Measurements from ENCODE around the gene EGFL8. TPM values are rescaled to one million over a fixed set of nuclear protein-coding genes. Genes with fewer than 3 reads are reported as not detected.

EGFL8 gene
- total and polyA plus RNA-seq, 9 of the 15 experiments (the other 6 are each of a cell fraction or from before 2014, with no cell fraction given), result 2.2 to 47.4 (median 14.2) TPM

DNA sequence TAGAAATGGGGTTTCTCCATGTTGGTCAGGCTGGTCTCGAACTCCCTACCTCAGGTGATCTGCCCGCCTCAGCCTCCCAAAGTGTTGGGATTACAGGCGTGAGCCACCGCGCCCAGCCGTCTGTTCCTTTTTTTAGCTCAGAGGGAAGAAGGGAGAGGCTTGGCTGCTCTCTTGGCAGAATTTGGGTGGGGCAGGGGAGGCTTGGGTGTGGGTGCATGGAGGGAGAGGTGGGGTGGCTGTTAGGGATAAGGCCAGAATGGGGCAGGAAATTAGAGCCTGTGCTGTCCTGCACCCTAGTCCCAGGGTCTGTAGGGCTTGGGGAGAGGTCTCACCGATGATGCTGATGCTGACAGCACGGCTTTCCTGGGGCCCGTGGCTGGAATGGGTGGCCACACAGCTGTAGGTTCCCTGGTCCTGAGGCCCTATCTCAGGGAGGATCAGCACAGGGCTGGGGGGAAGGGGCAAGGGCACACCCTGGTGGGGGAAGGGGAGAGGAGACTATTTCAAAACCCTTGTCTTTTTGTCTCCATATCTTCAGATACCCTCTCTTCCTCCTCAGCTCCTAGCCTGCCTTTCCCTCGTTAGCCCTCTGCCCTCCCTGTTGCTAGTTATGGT lies 17.6 kb downstream of the EGFL8 start (continued):
- TF ChIP-seq, protein P1, sequence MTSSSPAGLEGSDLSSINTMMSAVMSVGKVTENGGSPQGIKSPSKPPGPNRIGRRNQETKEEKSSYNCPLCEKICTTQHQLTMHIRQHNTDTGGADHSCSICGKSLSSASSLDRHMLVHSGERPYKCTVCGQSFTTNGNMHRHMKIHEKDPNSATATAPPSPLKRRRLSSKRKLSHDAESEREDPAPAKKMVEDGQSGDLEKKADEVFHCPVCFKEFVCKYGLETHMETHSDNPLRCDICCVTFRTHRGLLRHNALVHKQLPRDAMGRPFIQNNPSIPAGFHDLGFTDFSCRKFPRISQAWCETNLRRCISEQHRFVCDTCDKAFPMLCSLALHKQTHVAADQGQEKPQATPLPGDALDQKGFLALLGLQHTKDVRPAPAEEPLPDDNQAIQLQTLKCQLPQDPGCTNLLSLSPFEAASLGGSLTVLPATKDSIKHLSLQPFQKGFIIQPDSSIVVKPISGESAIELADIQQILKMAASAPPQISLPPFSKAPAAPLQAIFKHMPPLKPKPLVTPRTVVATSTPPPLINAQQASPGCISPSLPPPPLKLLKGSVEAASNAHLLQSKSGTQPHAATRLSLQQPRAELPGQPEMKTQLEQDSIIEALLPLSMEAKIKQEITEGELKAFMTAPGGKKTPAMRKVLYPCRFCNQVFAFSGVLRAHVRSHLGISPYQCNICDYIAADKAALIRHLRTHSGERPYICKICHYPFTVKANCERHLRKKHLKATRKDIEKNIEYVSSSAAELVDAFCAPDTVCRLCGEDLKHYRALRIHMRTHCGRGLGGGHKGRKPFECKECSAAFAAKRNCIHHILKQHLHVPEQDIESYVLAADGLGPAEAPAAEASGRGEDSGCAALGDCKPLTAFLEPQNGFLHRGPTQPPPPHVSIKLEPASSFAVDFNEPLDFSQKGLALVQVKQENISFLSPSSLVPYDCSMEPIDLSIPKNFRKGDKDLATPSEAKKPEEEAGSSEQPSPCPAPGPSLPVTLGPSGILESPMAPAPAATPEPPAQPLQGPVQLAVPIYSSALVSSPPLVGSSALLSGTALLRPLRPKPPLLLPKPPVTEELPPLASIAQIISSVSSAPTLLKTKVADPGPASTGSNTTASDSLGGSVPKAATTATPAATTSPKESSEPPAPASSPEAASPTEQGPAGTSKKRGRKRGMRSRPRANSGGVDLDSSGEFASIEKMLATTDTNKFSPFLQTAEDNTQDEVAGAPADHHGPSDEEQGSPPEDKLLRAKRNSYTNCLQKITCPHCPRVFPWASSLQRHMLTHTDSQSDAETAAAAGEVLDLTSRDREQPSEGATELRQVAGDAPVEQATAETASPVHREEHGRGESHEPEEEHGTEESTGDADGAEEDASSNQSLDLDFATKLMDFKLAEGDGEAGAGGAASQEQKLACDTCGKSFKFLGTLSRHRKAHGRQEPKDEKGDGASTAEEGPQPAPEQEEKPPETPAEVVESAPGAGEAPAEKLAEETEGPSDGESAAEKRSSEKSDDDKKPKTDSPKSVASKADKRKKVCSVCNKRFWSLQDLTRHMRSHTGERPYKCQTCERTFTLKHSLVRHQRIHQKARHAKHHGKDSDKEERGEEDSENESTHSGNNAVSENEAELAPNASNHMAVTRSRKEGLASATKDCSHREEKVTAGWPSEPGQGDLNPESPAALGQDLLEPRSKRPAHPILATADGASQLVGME (CRISPR knock-in tag; IDR thresholded peaks at IDR 0.05), result no peak
- TF ChIP-seq ZFP36 (IDR thresholded peaks at IDR 0.05; ENCODE audit: low read depth, low read length, partially characterized antibody), result peak; percentile 6
- TF ChIP-seq, protein P2, sequence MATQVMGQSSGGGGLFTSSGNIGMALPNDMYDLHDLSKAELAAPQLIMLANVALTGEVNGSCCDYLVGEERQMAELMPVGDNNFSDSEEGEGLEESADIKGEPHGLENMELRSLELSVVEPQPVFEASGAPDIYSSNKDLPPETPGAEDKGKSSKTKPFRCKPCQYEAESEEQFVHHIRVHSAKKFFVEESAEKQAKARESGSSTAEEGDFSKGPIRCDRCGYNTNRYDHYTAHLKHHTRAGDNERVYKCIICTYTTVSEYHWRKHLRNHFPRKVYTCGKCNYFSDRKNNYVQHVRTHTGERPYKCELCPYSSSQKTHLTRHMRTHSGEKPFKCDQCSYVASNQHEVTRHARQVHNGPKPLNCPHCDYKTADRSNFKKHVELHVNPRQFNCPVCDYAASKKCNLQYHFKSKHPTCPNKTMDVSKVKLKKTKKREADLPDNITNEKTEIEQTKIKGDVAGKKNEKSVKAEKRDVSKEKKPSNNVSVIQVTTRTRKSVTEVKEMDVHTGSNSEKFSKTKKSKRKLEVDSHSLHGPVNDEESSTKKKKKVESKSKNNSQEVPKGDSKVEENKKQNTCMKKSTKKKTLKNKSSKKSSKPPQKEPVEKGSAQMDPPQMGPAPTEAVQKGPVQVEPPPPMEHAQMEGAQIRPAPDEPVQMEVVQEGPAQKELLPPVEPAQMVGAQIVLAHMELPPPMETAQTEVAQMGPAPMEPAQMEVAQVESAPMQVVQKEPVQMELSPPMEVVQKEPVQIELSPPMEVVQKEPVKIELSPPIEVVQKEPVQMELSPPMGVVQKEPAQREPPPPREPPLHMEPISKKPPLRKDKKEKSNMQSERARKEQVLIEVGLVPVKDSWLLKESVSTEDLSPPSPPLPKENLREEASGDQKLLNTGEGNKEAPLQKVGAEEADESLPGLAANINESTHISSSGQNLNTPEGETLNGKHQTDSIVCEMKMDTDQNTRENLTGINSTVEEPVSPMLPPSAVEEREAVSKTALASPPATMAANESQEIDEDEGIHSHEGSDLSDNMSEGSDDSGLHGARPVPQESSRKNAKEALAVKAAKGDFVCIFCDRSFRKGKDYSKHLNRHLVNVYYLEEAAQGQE (IDR thresholded peaks at IDR 0.05; ENCODE audit: borderline replicate concordance), result peak; percentile 37; the same call in 1 of the 2 replicates
- TF ChIP-seq, protein P2 (CRISPR knock-in tag; IDR thresholded peaks at IDR 0.05; ENCODE audit: low read depth), result no peak
- peak; percentile 33 for TF ChIP-seq RBBP5 (IDR thresholded peaks at IDR 0.05; ENCODE audit: borderline replicate concordance, insufficient read depth, low read length, poor library complexity, severe bottlenecking)
- no peak for TF ChIP-seq CHD1 (IDR thresholded peaks at IDR 0.05; ENCODE audit: low read length)
- TF ChIP-seq, protein P3, sequence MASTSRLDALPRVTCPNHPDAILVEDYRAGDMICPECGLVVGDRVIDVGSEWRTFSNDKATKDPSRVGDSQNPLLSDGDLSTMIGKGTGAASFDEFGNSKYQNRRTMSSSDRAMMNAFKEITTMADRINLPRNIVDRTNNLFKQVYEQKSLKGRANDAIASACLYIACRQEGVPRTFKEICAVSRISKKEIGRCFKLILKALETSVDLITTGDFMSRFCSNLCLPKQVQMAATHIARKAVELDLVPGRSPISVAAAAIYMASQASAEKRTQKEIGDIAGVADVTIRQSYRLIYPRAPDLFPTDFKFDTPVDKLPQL (IDR thresholded peaks at IDR 0.05; ENCODE audit: extremely low read depth, insufficient read length), result no peak
- no peak for TF ChIP-seq HDAC8 (tag; IDR thresholded peaks at IDR 0.05)
- TF ChIP-seq CXXC5 (CRISPR knock-in tag; IDR thresholded peaks at IDR 0.05), result 0 out of 2 replicates have a peak, but pooled peaks have one; percentile 14
- TF ChIP-seq SUPT5H (IDR thresholded peaks at IDR 0.05), result peak; percentile 4; the same call in 1 of the 2 replicates
- TF ChIP-seq DMBX1 (CRISPR knock-in tag; IDR thresholded peaks at IDR 0.05; ENCODE audit: borderline replicate concordance), result 0 out of 2 replicates have a peak, but pooled peaks have one; percentile 34

Measured in K562 (cell line).